RWPE2 (cell line): Measurements from ENCODE around the gene SLC36A3.
"Not testable (repeated sequence)": the region's sequence is repeated elsewhere in the genome, so short reads cannot be mapped to it uniquely, and the experiment has no call there.

Experiments used
- ATAC-seq: fragments of 200-7000 bp; cut with Tn5 transposase; 3 replicates; pipeline ENCODE4 v1.9.1; 2021; ENCODE audit warnings: low read depth
- DNase-seq: peaks from one replicate; pipeline ENCODE4 v3.0.0-alpha.2; 2020; ENCODE audit warnings: low spot score
- H3K27ac ChIP-seq: fragments of 450-650 bp; 2 replicates; pipeline ENCODE4 v1.5.1; 2017; ENCODE audit warnings: mild to moderate bottlenecking; ENCODE audit not compliant: poor library complexity, severe bottlenecking
- H3K27me3 ChIP-seq: fragments of 250-450 bp; sonication (Bioruptor Pico); 2 replicates; pipeline ENCODE4 v1.5.1; 2021; ENCODE audit warnings: mild to moderate bottlenecking, moderate library complexity; ENCODE audit not compliant: insufficient read depth, poor library complexity, severe bottlenecking
- H3K36me3 ChIP-seq: fragments of 250-450 bp; sonication (Bioruptor Pico); 2 replicates; pipeline ENCODE4 v1.5.1; 2020; ENCODE audit warnings: low read depth, mild to moderate bottlenecking, moderate library complexity
- H3K4me1 ChIP-seq: fragments of 250-450 bp; sonication (Bioruptor Pico); 2 replicates; pipeline ENCODE4 v1.5.1; 2021; ENCODE audit warnings: mild to moderate bottlenecking, moderate library complexity; ENCODE audit not compliant: insufficient read depth, poor library complexity, severe bottlenecking
- H3K4me3 ChIP-seq: fragments of 250-450 bp; sonication (Bioruptor Pico); 2 replicates; pipeline ENCODE4 v1.5.1; 2021; ENCODE audit warnings: mild to moderate bottlenecking, moderate library complexity; ENCODE audit not compliant: severe bottlenecking
- H3K9me3 ChIP-seq: fragments of 250-450 bp; sonication (Bioruptor Pico); 2 replicates; pipeline ENCODE4 v1.5.1; 2021; ENCODE audit warnings: mild to moderate bottlenecking, moderate library complexity; ENCODE audit not compliant: severe bottlenecking
- TF ChIP-seq, protein P1 (sequence below): fragments of 450-650 bp; IDR thresholded peaks from one replicate; pipeline ENCODE4 v1.5.1; 2017; ENCODE audit warnings: mild to moderate bottlenecking, moderate library complexity; ENCODE audit not compliant: poor library complexity, severe bottlenecking

The SLC36A3 gene

DNA sequence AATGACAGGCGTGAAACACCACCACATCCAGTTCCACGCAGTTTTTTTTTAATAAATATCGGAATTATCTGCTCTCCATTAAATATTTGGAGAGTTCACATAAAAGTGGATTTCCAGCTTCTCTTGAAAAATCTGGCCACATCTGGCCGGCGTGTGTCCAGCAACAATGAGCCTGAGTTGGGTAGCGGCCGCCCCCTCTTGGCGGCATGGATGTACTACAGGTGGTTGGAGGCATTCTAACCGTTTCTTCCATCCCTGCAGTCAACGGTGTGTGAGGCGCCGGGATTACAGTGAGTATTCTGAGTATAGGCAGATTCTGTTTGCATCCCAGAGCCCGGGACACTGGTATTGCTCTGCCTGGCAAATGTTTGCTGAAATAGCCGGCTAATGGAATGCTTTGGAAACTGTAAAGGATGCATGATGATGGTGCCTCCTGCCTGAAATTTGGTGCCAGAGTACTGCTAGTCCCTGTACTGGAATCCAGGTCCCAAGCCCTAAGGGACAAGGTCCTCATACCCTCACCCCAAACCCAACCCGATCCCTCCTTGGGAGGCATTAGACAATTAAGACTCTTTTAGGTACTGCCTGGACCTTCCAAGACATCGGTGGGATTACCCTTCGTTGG lies 64.2 kb downstream of the SLC36A3 start:
- no peak overlapping the region for H3K4me3 ChIP-seq
- H3K9me3 ChIP-seq = no peaks in the 10 kb centered on the region
- DNase-seq (no peak), ATAC-seq (peak; percentile 62)
- no peaks in the 10 kb centered on the region for H3K27me3 ChIP-seq
- TF ChIP-seq, protein P1, sequence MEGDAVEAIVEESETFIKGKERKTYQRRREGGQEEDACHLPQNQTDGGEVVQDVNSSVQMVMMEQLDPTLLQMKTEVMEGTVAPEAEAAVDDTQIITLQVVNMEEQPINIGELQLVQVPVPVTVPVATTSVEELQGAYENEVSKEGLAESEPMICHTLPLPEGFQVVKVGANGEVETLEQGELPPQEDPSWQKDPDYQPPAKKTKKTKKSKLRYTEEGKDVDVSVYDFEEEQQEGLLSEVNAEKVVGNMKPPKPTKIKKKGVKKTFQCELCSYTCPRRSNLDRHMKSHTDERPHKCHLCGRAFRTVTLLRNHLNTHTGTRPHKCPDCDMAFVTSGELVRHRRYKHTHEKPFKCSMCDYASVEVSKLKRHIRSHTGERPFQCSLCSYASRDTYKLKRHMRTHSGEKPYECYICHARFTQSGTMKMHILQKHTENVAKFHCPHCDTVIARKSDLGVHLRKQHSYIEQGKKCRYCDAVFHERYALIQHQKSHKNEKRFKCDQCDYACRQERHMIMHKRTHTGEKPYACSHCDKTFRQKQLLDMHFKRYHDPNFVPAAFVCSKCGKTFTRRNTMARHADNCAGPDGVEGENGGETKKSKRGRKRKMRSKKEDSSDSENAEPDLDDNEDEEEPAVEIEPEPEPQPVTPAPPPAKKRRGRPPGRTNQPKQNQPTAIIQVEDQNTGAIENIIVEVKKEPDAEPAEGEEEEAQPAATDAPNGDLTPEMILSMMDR = peak; percentile 97
- no peak overlapping the region for H3K27ac ChIP-seq
- H3K4me1 ChIP-seq = no peaks in the 10 kb centered on the region
- no peaks in the 10 kb centered on the region for H3K36me3 ChIP-seq

DNA sequence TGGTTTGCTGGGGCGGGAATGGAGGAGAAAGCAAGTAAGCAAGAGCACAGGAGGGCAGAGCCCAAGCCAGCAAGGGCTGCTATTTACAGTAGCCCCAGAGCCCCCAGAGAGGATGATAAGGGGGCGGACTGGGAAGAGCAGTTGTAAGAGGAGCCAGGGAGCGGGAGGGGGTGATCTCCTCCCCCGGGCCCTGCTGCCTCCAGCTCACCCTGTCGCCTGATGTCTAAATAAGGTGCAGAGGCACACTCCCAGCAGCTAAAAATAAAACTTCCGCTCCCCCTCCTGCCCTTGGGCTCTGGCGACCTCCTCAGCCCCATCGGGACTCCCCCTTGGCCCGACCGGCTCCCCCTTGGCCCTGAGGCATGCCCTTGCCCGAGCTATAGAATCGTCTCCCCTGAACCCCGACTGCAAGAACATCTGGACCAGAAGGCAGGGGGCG lies 65.2 kb downstream of the SLC36A3 start:
- Histone ChIP-seq H3K36me3 (no peaks in the 10 kb centered on the region), H3K27ac (no peak overlapping the region), H3K4me3 (no peak overlapping the region), H3K9me3 (no peaks in the 10 kb centered on the region), H3K27me3 (no peaks in the 10 kb centered on the region), H3K4me1 (no peaks in the 10 kb centered on the region)
- TF ChIP-seq, protein P1 = no peak
- DNase-seq = no peak
- ATAC-seq = no peak

DNA sequence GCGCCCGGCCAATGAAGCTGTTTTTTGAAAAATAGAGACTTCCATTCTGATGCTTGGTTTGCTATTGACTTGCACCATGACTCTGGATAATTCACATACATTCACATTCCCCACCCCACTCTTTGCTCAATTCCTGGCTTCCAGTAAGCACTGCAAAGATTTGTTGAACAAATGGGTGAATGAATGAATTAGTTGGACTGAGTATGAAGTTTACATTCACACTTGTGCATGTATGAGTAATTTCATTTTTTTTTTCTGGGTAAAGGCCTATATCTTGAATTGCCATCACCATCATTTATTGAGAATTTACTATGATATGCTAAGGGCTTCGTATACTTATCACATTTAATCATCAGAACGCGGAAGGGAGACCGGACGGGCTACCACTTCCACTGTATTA lies 65.9 kb downstream of the SLC36A3 start:
- H3K27ac ChIP-seq = no peak overlapping the region
- no peaks in the 10 kb centered on the region for H3K27me3 ChIP-seq
- DNase-seq (no peak), ATAC-seq (no peak)
- no peaks in the 10 kb centered on the region for H3K36me3 ChIP-seq
- no peaks in the 10 kb centered on the region for H3K9me3 ChIP-seq
- no peaks in the 10 kb centered on the region for H3K4me1 ChIP-seq
- TF ChIP-seq, protein P1 = no peak
- no peak overlapping the region for H3K4me3 ChIP-seq

DNA sequence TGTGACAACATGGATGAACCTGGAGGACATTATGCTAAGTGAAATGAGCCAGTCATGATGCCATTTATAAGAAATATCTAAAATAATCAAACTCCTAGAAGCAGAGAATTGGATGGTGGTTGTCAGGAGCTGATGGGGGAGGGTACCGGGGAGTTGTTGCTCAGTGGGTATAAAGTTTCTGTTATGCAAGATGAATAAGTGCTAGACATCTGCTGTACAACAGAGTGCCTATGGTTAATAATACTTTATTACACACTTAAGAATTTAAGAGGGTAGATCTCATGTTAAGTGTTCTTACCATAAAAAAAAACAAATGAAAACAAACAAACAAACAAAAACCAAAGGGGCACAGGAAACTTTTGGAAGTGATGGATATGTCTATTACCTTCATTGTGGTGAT lies 66.7 kb downstream of the SLC36A3 start:
- no peak for ATAC-seq
- TF ChIP-seq, protein P1 = no peak
- Histone ChIP-seq H3K4me1 (no peaks in the 10 kb centered on the region), H3K27ac (no peak overlapping the region), H3K27me3 (no peaks in the 10 kb centered on the region), H3K9me3 (no peaks in the 10 kb centered on the region), H3K36me3 (no peaks in the 10 kb centered on the region), H3K4me3 (no peak overlapping the region)
- DNase-seq = no peak

DNA sequence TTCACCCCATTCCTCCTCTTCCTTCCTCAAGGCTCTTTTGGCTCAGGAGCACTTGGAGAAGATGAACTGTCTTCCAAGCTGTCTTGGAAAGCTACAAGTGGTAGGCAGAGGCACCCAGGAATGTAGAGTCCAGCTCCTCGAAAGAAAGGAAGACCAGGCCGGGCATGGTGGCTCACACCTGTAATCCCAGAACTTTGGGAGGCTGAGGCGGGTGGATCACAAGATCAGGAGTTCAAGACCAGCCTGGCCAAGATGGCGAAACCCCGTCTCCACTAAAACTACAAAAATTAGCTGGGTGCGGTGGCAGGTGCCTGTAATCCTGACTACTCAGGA lies 68.4 kb downstream of the SLC36A3 start:
- not testable (repeated sequence) for H3K4me3 ChIP-seq, H3K4me1 ChIP-seq, H3K9me3 ChIP-seq, H3K27me3 ChIP-seq, DNase-seq, ATAC-seq, H3K36me3 ChIP-seq, H3K27ac ChIP-seq
